WTC11 (cell line): ENCODE data around the gene RSAD1.

ENCODE experiments used
- E2F4 ChIP-seq: sonication (generic); formaldehyde crosslinking; IDR thresholded peaks from 2 replicates; pipeline ENCODE4 v1.8.1; 2022; ENCODE audit warnings: low read depth, mild to moderate bottlenecking, moderate library complexity, missing genetic modification reagents, borderline replicate concordance
- EMX1 ChIP-seq: fragments of 250-450 bp; sonication (Bioruptor Pico); IDR thresholded peaks from 2 replicates; pipeline ENCODE4 v1.8.0; 2021; ENCODE audit warnings: mild to moderate bottlenecking
- TF ChIP-seq, protein P1 (sequence below): fragments of 200-600 bp; IDR thresholded peaks from 2 replicates; pipeline ENCODE4 v1.8.0; 2022; ENCODE audit warnings: antibody characterized with exemption

DNA sequence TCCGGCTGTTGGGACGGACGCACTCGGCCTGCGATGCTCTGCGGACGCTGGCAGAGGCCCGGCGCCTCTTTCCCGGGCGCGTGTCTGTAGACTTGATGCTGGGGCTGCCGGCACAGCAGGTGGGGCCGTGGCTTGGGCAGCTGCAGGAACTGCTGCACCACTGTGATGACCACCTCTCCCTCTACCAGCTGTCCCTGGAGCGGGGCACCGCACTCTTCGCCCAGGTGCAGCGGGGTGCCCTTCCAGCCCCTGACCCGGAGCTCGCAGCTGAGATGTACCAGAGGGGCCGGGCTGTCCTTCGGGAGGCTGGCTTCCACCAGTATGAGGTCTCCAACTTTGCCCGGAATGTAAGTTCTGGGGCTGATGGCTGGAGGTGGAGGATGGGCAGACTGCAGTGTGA, 3.5 kb downstream of the RSAD1 start:
- TF ChIP-seq, protein P1, sequence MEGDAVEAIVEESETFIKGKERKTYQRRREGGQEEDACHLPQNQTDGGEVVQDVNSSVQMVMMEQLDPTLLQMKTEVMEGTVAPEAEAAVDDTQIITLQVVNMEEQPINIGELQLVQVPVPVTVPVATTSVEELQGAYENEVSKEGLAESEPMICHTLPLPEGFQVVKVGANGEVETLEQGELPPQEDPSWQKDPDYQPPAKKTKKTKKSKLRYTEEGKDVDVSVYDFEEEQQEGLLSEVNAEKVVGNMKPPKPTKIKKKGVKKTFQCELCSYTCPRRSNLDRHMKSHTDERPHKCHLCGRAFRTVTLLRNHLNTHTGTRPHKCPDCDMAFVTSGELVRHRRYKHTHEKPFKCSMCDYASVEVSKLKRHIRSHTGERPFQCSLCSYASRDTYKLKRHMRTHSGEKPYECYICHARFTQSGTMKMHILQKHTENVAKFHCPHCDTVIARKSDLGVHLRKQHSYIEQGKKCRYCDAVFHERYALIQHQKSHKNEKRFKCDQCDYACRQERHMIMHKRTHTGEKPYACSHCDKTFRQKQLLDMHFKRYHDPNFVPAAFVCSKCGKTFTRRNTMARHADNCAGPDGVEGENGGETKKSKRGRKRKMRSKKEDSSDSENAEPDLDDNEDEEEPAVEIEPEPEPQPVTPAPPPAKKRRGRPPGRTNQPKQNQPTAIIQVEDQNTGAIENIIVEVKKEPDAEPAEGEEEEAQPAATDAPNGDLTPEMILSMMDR, result no peak
- no peak for TF ChIP-seq E2F4 (CRISPR knock-in tag)
- TF ChIP-seq EMX1 (CRISPR knock-in tag), result no peak
